Fibroblast of villous mesenchyme (primary cell): Measurements from ENCODE around the gene COMMD1. TPM values are rescaled to one million over a fixed set of nuclear protein-coding genes. Genes with fewer than 3 reads are reported as not detected.

Experiments used
- DNase-seq: peaks from one replicate; pipeline ENCODE4 v3.0.0-alpha.2; 2010; ENCODE audit warnings: low read depth
- H3K4me3 ChIP-seq: 2 replicates; pipeline ENCODE4 v1.5.1; 2011; ENCODE audit warnings: low read depth, mild to moderate bottlenecking, low read length
- total RNA-seq: library from RNA; depleted of rRNA; stranded (reverse); fragments of >200 nt; gene quantifications from 2 replicates; pipeline ENCODE4 v1.2.3, GENCODE V29; 2012
- TF ChIP-seq, protein P1 (sequence below): IDR thresholded peaks from 2 replicates; pipeline ENCODE4 v1.5.1; 2012; ENCODE audit warnings: low read depth, mild to moderate bottlenecking, low read length; ENCODE audit not compliant: insufficient read depth

Gene COMMD1
- total RNA-seq, 1 donor, result 59.2 TPM

GRCh38 chr2:61882850-61883249 is 22.6 kb upstream of the COMMD1 start:
- no peak overlapping the region for H3K4me3 ChIP-seq
- DNase-seq, result no peak
- TF ChIP-seq, protein P1, sequence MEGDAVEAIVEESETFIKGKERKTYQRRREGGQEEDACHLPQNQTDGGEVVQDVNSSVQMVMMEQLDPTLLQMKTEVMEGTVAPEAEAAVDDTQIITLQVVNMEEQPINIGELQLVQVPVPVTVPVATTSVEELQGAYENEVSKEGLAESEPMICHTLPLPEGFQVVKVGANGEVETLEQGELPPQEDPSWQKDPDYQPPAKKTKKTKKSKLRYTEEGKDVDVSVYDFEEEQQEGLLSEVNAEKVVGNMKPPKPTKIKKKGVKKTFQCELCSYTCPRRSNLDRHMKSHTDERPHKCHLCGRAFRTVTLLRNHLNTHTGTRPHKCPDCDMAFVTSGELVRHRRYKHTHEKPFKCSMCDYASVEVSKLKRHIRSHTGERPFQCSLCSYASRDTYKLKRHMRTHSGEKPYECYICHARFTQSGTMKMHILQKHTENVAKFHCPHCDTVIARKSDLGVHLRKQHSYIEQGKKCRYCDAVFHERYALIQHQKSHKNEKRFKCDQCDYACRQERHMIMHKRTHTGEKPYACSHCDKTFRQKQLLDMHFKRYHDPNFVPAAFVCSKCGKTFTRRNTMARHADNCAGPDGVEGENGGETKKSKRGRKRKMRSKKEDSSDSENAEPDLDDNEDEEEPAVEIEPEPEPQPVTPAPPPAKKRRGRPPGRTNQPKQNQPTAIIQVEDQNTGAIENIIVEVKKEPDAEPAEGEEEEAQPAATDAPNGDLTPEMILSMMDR, result no peak

GRCh38 chr2:61885896-61886603 is 19.4 kb upstream of the COMMD1 start:
- TF ChIP-seq, protein P1, result no peak
- DNase-seq, result no peak
- H3K4me3 ChIP-seq, result peak overlapping the region; percentile 22

DNA sequence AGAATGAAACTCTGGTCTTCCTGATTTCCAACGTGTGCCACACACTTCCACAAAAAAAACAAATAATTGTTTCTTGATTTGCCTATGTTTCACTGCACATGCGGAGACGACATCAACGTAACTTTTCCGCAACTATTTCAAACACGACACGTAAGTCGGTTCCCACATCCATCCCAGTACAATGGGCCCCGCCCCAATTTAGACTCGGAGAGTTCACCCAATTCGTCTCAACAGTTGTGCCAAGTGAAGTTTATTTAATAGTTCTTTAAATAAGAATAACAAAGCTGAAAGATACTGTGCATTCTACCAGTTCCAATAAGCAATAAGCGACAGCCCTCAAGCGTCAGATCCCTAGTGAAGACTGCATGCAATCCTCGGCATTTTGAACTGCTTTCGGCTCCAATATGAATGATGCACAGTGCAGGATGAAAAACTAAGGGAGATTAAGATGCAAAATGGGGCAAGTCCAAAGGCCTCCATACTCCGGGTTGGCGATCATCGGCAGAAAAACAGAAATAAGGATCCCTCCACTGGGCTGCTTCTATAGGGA is 17.7 kb upstream of the COMMD1 start:
- DNase-seq, result peak; percentile 57
- peak overlapping the region; percentile 74 for H3K4me3 ChIP-seq
- TF ChIP-seq, protein P1, result no peak

DNA sequence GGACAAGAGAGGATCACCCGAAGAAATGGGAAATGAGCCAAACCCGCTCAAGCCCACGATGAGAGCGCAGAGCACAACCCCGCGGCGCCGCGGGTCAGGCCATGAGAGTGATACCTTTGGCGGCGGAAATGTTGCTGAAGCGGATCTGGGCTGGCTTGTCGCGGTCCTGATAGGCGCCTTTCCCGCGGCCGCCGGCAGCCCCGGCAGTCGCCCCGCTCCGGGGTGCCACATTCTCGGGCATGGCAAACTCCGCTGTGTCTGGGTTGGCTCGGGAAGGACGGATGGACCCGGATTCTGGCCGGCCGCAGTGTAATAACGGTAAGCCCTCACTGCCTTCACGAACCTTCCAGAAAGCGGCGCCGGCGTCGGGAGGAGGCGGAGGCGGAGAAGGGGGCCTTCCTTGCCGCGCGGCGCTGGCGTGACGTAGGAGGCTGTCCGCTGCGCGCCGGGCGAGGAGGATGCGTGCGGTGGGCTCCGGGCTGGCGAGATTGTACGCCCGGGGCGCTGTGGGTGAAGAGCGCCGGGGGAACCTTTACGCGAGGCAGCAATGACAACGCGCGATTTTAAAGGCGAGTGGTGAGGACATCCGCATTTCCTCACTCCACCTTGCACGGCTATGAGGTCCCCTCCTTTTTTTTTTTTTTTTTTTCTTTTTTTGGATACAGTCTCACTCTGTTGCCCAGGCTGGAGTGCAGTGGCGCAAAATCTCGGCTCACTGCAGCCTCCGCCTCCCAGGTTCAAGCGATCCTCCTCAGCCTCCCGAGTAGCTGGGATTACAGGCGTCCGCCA is 17.0 kb upstream of the COMMD1 start, which contains the start of gene CCT4:
CCT4 (minus strand) TSS at position 390 of the 789 bp plus-strand sequence; CDS start at position 241, 149 bp downstream.
- peak within 1 kb of the TSS; percentile 74 for H3K4me3 ChIP-seq
- peak; percentile 89 for DNase-seq
- TF ChIP-seq, protein P1, result no peak

- TF ChIP-seq, protein P1, result peak; percentile 61
- peak; percentile 25 for DNase-seq
- no peak overlapping the region for H3K4me3 ChIP-seq
Measured at GRCh38 chr2:61898810-61899209, 6.7 kb upstream of the COMMD1 start.

DNA sequence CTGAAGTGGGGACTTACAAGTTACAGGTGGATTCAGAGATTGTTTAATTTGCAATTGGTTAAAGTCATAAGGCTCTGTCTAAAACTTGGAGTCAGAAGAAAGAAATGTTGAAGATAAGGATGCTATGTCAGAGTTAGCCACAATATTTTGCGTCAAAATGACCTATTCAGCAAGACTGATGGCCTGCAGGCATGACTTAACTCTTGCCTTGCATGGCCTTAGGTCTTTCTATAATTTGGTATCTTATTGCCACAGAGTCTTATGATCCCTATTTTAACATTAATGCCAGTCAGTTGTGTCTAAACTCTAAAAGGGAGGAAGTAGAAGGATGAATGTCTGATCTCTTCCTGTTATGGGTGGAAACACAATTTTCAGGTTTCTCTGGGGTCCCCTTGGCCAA is 5.2 kb upstream of the COMMD1 start:
- H3K4me3 ChIP-seq, result no peak overlapping the region
- TF ChIP-seq, protein P1, result no peak
- DNase-seq, result peak; percentile 35
